HepG2 (cell line): ENCODE results near the gene TYROBP. TPM values are rescaled to one million over a fixed set of nuclear protein-coding genes. Genes with fewer than 3 reads are reported as not detected.

Source experiments
- DNMT3B ChIP-seq: conservative IDR thresholded peaks from 2 replicates; pipeline ENCODE4 v1.6.1; 2016; ENCODE audit warnings: missing biosample characterization, control low read depth
- IRF1 ChIP-seq: sonication (generic); formaldehyde crosslinking; IDR thresholded peaks from 2 replicates; pipeline ENCODE4 v1.4.0; 2020; ENCODE audit warnings: low read depth, mild to moderate bottlenecking, missing genetic modification reagents
- MED13 ChIP-seq: sonication (generic); formaldehyde crosslinking; IDR thresholded peaks from 2 replicates; pipeline ENCODE4 v1.5.0; 2020; ENCODE audit warnings: missing genetic modification reagents
- MEF2D ChIP-seq: sonication (generic); formaldehyde crosslinking; IDR thresholded peaks from 2 replicates; pipeline ENCODE4 v1.5.1; 2020; ENCODE audit warnings: mild to moderate bottlenecking, missing genetic modification reagents
- NR2C2 ChIP-seq: sonication (generic); formaldehyde crosslinking; IDR thresholded peaks from 2 replicates; pipeline ENCODE4 v1.4.0; 2020; ENCODE audit warnings: missing genetic modification reagents, mild to moderate bottlenecking, moderate library complexity, borderline replicate concordance
- PCBP1 ChIP-seq: fragments of 200-400 bp; formaldehyde crosslinking; IDR thresholded peaks from 2 replicates; pipeline ENCODE4 v1.6.1; 2017; ENCODE audit warnings: mild to moderate bottlenecking, low read depth, low read length, borderline replicate concordance
- REST ChIP-seq, 2 experiments: IDR thresholded peaks; 2 replicates each; pipeline ENCODE4 v1.6.1; 2011 to 2012; ENCODE audit warnings: low read length in 2 of 2, borderline replicate concordance in 1 of 2, low read depth in 1 of 2, mild to moderate bottlenecking in 1 of 2, moderate library complexity in 1 of 2
- ZFAT ChIP-seq: sonication (generic); formaldehyde crosslinking; conservative IDR thresholded peaks from 2 replicates; pipeline ENCODE4 v1.8.1; 2023; ENCODE audit warnings: missing genetic modification reagents, inconsistent platforms
- ZNF235 ChIP-seq: sonication (generic); formaldehyde crosslinking; IDR thresholded peaks from 2 replicates; pipeline ENCODE4 v1.8.1; 2023; ENCODE audit warnings: mild to moderate bottlenecking, missing genetic modification reagents, borderline replicate concordance
- ZNF318 ChIP-seq: sonication (generic); formaldehyde crosslinking; IDR thresholded peaks from 2 replicates; pipeline ENCODE4 v1.4.0; 2020; ENCODE audit warnings: mild to moderate bottlenecking, missing genetic modification reagents
- ZNF672 ChIP-seq: sonication (generic); formaldehyde crosslinking; IDR thresholded peaks from 2 replicates; pipeline ENCODE4 v1.8.1; 2022; ENCODE audit warnings: missing genetic modification reagents
- ZNF720 ChIP-seq: sonication (generic); formaldehyde crosslinking; IDR thresholded peaks from 2 replicates; pipeline ENCODE4 v1.4.0; 2020; ENCODE audit warnings: missing genetic modification reagents
- ZNF761 ChIP-seq: sonication (generic); formaldehyde crosslinking; conservative IDR thresholded peaks from 2 replicates; pipeline ENCODE4 v1.4.0; 2020; ENCODE audit warnings: mild to moderate bottlenecking, missing genetic modification reagents
- ZNF773 ChIP-seq: sonication (generic); formaldehyde crosslinking; IDR thresholded peaks from 2 replicates; pipeline ENCODE4 v1.4.0; 2020; ENCODE audit warnings: missing genetic modification reagents, borderline replicate concordance
- polyA plus RNA-seq, 8 experiments: library from polyadenylated mRNA; depleted of rRNA in 3 of 8; stranded (reverse) in 7 of 8; unstranded in 1 of 8; fragments of >200 nt; fragmentation: Illumina TruSeq in 4 of 8; extraction: Trizol in 4 of 8; gene quantifications; 2 replicates each; pipeline versions ENCODE4 v1.2.1 to v1.2.3, GENCODE V29; 2011 to 2016; ENCODE audit warnings: low read depth in 4 of 8, missing spikeins in 1 of 8, mixed read lengths in 1 of 8; ENCODE audit not compliant: insufficient read depth in 1 of 8
- total RNA-seq, 5 experiments: library from RNA; depleted of rRNA; stranded (reverse); fragments of >200 nt; fragmentation: Illumina TruSeq; extraction: Trizol; gene quantifications; 2 replicates each; pipeline ENCODE4 v1.2.3, GENCODE V29; 2016; ENCODE audit warnings: low read depth in 1 of 5
- TF ChIP-seq, protein P1 (sequence below): sonication (generic); formaldehyde crosslinking; conservative IDR thresholded peaks from 2 replicates; pipeline ENCODE4 v1.5.0; 2020; ENCODE audit warnings: missing genetic modification reagents

TYROBP gene
- total and polyA plus RNA-seq, 2 of the 13 experiments (the other 11 are each of a cell fraction or from before 2014, with no cell fraction given) = not detected

- TF ChIP-seq IRF1 (CRISPR knock-in tag) (no peak), REST (IDR thresholded peaks at IDR 0.05; ENCODE audit: borderline replicate concordance in 1 of 2, low read depth in 1 of 2, low read length in 2 of 2) (peak; percentile 99 to 100), MEF2D (CRISPR knock-in tag) (peak; percentile 79; the same call in 1 of the 2 replicates), ZNF720 (CRISPR knock-in tag) (no peak), ZNF235 (CRISPR knock-in tag) (no peak), DNMT3B (CRISPR knock-in tag) (peak; percentile 91; the same call in 1 of the 2 replicates), ZNF318 (CRISPR knock-in tag) (peak; percentile 81; the same call in 1 of the 2 replicates), PCBP1 (no peak), ZFAT (CRISPR knock-in tag) (no peak), ZNF672 (CRISPR knock-in tag) (no peak), ZNF761 (peak; percentile 72; the same call in 1 of the 2 replicates), NR2C2 (CRISPR knock-in tag) (no peak), ZNF773 (CRISPR knock-in tag) (peak; percentile 89; the same call in 1 of the 2 replicates), MED13 (peak; percentile 66; the same call in 1 of the 2 replicates)
- TF ChIP-seq, protein P1, sequence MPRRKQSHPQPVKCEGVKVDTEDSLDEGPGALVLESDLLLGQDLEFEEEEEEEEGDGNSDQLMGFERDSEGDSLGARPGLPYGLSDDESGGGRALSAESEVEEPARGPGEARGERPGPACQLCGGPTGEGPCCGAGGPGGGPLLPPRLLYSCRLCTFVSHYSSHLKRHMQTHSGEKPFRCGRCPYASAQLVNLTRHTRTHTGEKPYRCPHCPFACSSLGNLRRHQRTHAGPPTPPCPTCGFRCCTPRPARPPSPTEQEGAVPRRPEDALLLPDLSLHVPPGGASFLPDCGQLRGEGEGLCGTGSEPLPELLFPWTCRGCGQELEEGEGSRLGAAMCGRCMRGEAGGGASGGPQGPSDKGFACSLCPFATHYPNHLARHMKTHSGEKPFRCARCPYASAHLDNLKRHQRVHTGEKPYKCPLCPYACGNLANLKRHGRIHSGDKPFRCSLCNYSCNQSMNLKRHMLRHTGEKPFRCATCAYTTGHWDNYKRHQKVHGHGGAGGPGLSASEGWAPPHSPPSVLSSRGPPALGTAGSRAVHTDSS (CRISPR knock-in tag) = no peak
These were observed 28.3 kb downstream of the TYROBP start (continued) for GRCh38 chr19:35879770-35880317.
